Brain microvascular endothelial cell (primary cell): ENCODE data around the gene CEP68.

ENCODE experiments used
- DNase-seq: peaks from one replicate; pipeline ENCODE4 v3.0.0-alpha.2; 2020
- H3K27ac ChIP-seq: fragments of 250-450 bp; sonication (Bioruptor Pico); 2 replicates; pipeline ENCODE4 v1.5.1; 2020; ENCODE audit warnings: mild to moderate bottlenecking, moderate library complexity
- H3K27me3 ChIP-seq: fragments of 250-450 bp; sonication (Bioruptor Pico); replicated peaks from 2 replicates; pipeline ENCODE4 v1.5.1; 2020; ENCODE audit warnings: mild to moderate bottlenecking
- H3K36me3 ChIP-seq: fragments of 250-450 bp; sonication (Bioruptor Pico); replicated peaks from 2 replicates; pipeline ENCODE4 v1.5.1; 2020; ENCODE audit warnings: mild to moderate bottlenecking
- H3K4me3 ChIP-seq: 2 replicates; pipeline ENCODE4 v1.5.1; 2011; ENCODE audit warnings: low read depth, mild to moderate bottlenecking, control low read depth, low read length, moderate library complexity
- in situ Hi-C: cut with HindIII; loops from 2 replicates; pipeline ENCODE4 v1.10.0; 2017; ENCODE audit warnings: low sequenced_read_pairs, low pct_ligation_motif_present
- TF ChIP-seq, protein P1 (sequence below): IDR thresholded peaks from 2 replicates; pipeline ENCODE4 v1.5.1; 2011; ENCODE audit warnings: low read depth, mild to moderate bottlenecking, moderate library complexity, low read length, control low read depth, inconsistent platforms; ENCODE audit errors: missing control alignments

The CEP68 gene

DNA sequence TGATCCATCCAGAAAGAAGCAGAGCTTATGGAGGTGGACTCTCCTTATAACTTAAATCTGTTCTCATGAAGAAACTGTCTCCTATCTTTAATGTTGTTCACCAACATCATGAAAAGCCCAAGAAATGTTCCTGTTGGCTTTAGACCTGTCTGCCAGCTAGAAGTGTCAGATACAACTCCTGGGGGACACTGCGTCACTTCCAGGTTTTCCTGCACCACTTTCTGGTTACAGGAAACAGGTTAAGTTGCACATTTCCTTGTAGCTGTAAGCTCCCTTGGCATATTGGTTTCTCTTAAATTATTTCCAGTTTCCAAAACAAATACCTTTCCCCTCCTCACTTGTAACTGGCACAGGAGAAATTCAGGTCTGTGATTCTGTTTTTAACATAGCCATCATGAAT is 2.9 kb downstream of the CEP68 start:
- TF ChIP-seq, protein P1, sequence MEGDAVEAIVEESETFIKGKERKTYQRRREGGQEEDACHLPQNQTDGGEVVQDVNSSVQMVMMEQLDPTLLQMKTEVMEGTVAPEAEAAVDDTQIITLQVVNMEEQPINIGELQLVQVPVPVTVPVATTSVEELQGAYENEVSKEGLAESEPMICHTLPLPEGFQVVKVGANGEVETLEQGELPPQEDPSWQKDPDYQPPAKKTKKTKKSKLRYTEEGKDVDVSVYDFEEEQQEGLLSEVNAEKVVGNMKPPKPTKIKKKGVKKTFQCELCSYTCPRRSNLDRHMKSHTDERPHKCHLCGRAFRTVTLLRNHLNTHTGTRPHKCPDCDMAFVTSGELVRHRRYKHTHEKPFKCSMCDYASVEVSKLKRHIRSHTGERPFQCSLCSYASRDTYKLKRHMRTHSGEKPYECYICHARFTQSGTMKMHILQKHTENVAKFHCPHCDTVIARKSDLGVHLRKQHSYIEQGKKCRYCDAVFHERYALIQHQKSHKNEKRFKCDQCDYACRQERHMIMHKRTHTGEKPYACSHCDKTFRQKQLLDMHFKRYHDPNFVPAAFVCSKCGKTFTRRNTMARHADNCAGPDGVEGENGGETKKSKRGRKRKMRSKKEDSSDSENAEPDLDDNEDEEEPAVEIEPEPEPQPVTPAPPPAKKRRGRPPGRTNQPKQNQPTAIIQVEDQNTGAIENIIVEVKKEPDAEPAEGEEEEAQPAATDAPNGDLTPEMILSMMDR: no peak
- Histone ChIP-seq H3K36me3 (no peaks in the 10 kb centered on the region), H3K27me3 (no peaks in the 10 kb centered on the region), H3K27ac (no peak overlapping the region), H3K4me3 (no peak overlapping the region)
- in situ Hi-C loops: no loop called here
- DNase-seq: no peak

DNA sequence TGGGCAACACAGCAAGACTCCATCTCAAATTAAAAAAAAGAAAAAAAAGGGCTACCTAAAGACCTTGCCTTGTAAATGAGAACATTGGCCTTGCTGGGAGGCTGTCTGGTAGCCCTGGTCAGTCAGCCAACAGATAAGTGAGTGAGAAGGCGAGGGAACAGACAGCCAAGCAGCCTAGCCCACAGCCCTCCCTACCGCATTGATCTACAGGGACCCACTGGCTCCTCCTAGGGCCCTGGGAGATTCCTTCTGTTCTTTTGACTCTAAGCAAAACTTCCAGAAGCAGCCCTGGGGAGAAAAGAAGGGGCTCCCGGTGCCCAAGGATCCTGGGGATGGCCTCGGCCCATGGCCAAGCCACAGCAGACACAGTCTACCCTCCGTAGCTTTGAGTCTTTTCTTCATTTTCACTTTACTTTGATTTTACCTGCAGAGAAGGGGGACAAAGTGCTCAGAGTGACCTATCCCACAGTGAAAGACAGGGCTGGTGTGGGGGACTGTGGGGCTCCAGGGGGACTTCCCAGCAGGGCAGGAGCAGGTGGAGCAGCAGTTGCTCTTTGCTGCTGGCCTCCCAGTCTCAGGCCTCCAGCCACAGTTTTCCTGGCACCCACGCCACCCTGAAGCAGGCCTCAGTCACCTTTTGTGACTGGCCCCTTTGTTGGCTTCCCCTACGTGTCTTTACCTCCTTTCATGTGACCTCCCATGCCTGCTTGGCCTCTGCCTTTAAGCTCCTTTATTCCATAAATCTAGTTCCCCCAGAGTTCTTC is 5.1 kb downstream of the CEP68 start:
- TF ChIP-seq, protein P1: no peak
- H3K4me3 ChIP-seq: no peak overlapping the region
- H3K36me3 ChIP-seq: no peaks in the 10 kb centered on the region
- H3K27ac ChIP-seq: no peak overlapping the region
- in situ Hi-C loops: no loop called here
- no peak for DNase-seq
- H3K27me3 ChIP-seq: no peaks in the 10 kb centered on the region

DNA sequence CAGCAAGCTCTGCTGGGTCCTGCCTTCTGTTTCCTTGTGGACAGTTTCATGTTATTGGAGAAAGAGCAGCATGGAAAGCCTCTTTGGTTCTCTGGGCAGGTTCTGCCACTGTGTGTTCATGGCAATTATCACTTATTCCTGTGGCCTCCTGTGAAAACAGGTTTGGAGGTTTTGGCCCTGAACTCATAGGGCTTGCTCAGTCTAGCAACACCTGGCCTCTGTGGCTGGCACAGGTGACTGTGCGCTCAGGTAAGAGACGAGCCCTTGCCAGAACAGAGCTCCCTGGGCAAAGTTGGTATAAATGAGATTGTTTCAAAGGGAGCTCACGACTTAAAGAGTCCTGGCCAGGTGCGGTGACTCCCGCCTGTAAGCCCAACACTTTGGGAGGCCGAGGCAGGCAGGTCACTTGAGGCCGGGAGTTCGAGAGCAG is 5.7 kb downstream of the CEP68 start:
- DNase-seq: no peak

DNA sequence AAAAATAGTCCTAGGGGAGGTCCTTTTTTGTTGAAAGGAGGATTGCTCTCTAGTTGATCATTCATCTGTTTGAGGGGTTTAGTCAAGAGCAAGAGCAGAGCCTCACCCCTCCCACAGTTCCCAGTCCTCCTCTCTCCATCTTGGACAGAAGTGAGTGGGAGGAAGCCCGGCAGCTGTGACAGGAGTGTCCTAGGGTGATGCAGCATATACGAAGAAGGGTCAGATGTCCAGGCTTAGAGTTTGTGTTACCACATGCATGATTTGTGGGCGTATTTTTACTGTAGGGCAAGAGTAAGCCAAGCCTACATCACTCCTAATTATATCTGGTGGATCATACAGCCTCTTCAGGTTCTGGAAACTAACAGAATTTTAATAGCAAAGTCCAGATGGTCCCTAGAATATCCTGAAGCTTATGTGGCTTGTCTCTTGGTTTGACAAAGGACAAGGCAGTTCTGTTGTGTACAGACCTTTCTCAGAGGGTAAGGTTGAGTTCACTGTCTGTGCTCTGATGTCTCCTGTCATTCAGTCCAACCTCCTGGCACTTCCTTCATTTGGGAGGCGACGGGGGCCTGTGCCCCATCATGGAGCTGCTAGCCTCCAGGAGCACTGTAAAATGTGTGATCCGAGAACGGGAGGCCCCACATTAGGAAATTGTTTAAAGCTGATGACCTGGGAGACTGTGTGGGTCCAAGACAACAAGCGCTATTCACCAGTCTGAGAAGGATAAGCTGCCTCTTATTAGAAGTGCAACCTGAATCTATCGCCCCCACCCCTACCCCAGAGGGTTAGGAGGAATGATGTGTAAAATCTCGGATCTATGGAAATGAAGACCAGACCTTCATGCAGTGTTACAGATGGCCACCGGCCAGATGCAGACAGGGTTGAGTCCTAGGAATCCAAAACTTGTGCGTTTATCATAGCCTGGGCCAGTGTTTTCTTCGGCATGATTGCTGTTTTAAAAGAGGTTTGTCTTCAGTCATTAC is 6.9 kb downstream of the CEP68 start:
- Histone ChIP-seq H3K36me3 (no peaks in the 10 kb centered on the region), H3K27ac (no peak overlapping the region), H3K27me3 (no peaks in the 10 kb centered on the region), H3K4me3 (no peak overlapping the region)
- in situ Hi-C loops: no loop called here
- no peak for DNase-seq
- TF ChIP-seq, protein P1: no peak

More for the DNA sequence above, 5.7 kb downstream of the CEP68 start:
- Histone ChIP-seq H3K27me3 (no peaks in the 10 kb centered on the region), H3K4me3 (no peak overlapping the region), H3K27ac (no peak overlapping the region), H3K36me3 (no peaks in the 10 kb centered on the region)
- in situ Hi-C loops: no loop called here
- TF ChIP-seq, protein P1: no peak

DNA sequence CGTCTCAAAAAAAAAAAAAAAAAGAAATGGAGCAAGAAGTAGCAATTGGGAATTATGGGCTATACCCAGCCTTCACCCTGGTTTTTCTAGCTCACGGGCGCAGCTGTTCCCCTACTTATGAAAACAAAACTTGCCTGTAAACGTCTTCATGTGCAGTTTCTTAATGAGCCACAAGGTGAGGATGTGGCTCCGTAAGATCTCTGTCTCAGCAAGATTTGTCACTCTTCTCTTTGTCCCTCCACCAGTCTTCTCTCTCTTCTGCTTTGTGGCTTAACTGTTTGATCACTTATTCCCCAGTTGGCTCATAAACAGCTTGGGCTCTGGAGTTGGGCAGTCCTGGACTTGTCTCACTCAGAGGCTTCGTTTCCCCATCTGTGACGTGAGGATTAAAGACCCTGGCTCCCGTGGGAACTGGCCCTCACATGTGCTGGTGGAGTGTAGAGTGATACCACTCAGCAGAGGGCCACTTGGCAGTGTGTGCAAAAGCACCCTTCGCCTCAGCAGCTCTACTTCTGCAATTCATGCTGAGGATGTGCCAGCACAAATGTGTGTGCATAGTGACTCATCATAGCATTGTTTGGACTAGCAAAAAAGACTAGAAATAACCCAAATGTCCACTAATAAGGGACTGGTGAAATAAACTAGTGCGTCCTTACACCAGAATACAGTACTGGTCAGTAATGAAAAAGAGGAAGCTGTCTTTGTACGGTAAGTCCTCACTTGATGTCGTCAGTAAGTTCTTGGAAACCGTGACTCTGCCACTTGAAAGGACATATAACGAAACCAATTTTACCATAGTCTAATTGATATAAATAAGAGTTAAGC is 8.7 kb downstream of the CEP68 start:
- peaks cover under 1% of the 10 kb centered on the region for H3K36me3 ChIP-seq
- H3K4me3 ChIP-seq: no peak overlapping the region
- DNase-seq: peak; percentile 85
- no peaks in the 10 kb centered on the region for H3K27me3 ChIP-seq
- TF ChIP-seq, protein P1: peak; percentile 69
- in situ Hi-C loops: no loop called here
- peak overlapping the region; percentile 72 for H3K27ac ChIP-seq
